Measurements from ENCODE around the gene SOHLH1.

DNA sequence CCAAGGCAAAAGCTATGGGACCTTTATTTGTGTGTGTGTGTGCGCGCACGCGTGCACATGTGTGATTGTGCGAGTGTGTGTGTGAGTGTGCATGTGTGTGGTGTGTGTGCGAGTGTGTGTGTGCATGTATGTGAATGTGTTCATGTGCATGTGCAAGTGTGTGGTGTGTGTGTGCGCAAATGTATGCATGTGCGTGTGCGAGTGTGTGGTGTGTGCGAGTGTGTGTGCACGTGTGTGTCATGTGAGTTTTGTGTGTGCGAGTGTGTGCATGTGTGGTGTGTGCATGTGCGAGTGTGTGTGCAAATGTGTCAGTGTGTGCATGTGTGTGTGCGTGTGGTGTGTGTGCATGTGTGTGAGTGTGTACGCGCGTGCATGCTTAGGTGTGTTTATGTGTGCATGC lies 48.9 kb downstream of the SOHLH1 start:
- TF ChIP-seq POLR2A (IDR thresholded peaks at IDR 0.05; ENCODE audit: low read length) = no peak
- TF ChIP-seq GATA1 (IDR thresholded peaks at IDR 0.05; ENCODE audit: low read depth, low read length) = no peak
